Pancreas (tissue), 10 donors: ENCODE data around the gene ABCA4. TPM values are rescaled to one million over a fixed set of nuclear protein-coding genes. Genes with fewer than 3 reads are reported as not detected.

Source experiments
- ATAC-seq, 4 donors: fragments of 200-7000 bp; cut with Tn5 transposase; one replicate each; pipeline versions ENCODE4 v1.8.0 to v1.9.1; 2020; ENCODE audit warnings: mild to moderate bottlenecking in 4 of 4, moderate library complexity in 4 of 4
- DNase-seq, 6 donors: peaks; one replicate each; pipeline ENCODE4 v3.0.0-alpha.2; 2020
- FAIRE-seq: peaks from 2 replicates; lab custom pipeline; 2012; peaks lifted over from hg19 to GRCh38; lab: Jason Lieb, UNC
- H3K27ac ChIP-seq, 4 donors: fragments of 200-600 bp; sonication (generic); 1 replicate in 3 of 4; 2 replicates in 1 of 4; pipeline versions ENCODE4 v1.5.0 to v1.8.0; 2020
- H3K27me3 ChIP-seq, 4 donors: fragments of 200-600 bp; one replicate each; pipeline ENCODE4 v1.8.0; 2021
- H3K36me3 ChIP-seq, 3 donors: fragments of 200-600 bp; sonication (generic) in 1 of 3; one replicate each; pipeline versions ENCODE4 v1.5.0 to v1.8.0; 2020 to 2021
- H3K4me1 ChIP-seq, 3 donors: fragments of 200-600 bp; one replicate each; pipeline ENCODE4 v1.8.0; 2021
- H3K4me3 ChIP-seq, 4 donors: fragments of 200-600 bp; sonication (generic) in 2 of 4; one replicate each; pipeline versions ENCODE4 v1.5.0 to v1.8.0; 2020 to 2021
- H3K9me3 ChIP-seq, 4 donors: fragments of 200-600 bp; one replicate each; pipeline ENCODE4 v1.8.0; 2021
- CTCF ChIP-seq, 4 donors: fragments of 200-600 bp; sonication (generic) in 3 of 4; IDR thresholded peaks; one replicate each; pipeline versions ENCODE4 v1.5.0 to v1.8.0; 2021; ENCODE audit warnings: antibody characterized with exemption in 4 of 4
- WGBS, 2 donors: extraction: QIAGEN DNeasy Blood & Tissue Kit; methylation state at CpG; one replicate each; pipeline ENCODE4 v1.1.7; 2013; 5-methylcytosine and 5-hydroxymethylcytosine counted together
- intact Hi-C, 3 donors: fragments of 100-400 bp; cut with DNase I; formaldehyde crosslinking; loops; one replicate each; pipeline versions ENCODE4 v1.11.1 to v1.14.2; 2022
- polyA plus RNA-seq, 2 donors: library from polyadenylated mRNA; stranded (reverse); fragments of 200-250 nt; gene quantifications; one replicate each; pipeline ENCODE4 v1.2.3, GENCODE V29; 2013
- total RNA-seq, 6 donors: library from RNA; stranded (reverse); fragmentation: NEBNext Ultra II Directional in 4 of 6; extraction: Animal tissue kit (Norgen Biotek cat#: 25700) in 4 of 6; gene quantifications; one replicate each; pipeline versions ENCODE4 v1.2.1 to v1.2.4, GENCODE V29; 2021 to 2023
- donor health status: healthy with polysubstance abuse.
- donor health status: DM: no; HTN: no; CAD: no; lungs with moderate emphysema.
- donor health status: DM: no; HTN: no; CAD: no.
- donor health status: control.
- donor health status: control.
- donor health status: Bipolar disorder and iron deficiency.
- donor health status: DM: yes; HTN: yes; CAD: no.
- donor health status: DM: no; HTN: no; CAD: no.
- donor health status: DM: no; HTN: no; CAD: no.
- donor health status: DM: yes; HTN: yes; CAD: no.

Gene ABCA4
- total and polyA plus RNA-seq, 8 donors: 0.03 to 0.16 (median 0.14) TPM; not detected in 2

GRCh38 chr1:93976711-93977597, 144.0 kb downstream of the ABCA4 start:
- Histone ChIP-seq H3K27me3 (no peaks in the 10 kb centered on the region), H3K4me3 (no peak overlapping the region), H3K9me3 (no peaks in the 10 kb centered on the region), H3K27ac (no peak overlapping the region), H3K4me1 (peaks cover 6 to 12% (median 6%) of the 10 kb centered on the region in 3 donors), H3K36me3 (no peaks in the 10 kb centered on the region)
- FAIRE-seq (no peak), DNase-seq (no peak), ATAC-seq (no peak)
- intact Hi-C loops: no loop called here
- TF ChIP-seq CTCF (IDR thresholded peaks at IDR 0.05): no peak

- no peak for FAIRE-seq
Measured at GRCh38 chr1:93976291-93976690, 144.7 kb downstream of the ABCA4 start.

GRCh38 chr1:93972341-93972740, 148.6 kb downstream of the ABCA4 start:
- no peaks in the 10 kb centered on the region for H3K36me3 ChIP-seq
- intact Hi-C loops: no loop called here
- H3K9me3 ChIP-seq: no peaks in the 10 kb centered on the region
- TF ChIP-seq CTCF (IDR thresholded peaks at IDR 0.05): no peak
- H3K27me3 ChIP-seq: no peaks in the 10 kb centered on the region
- no peaks in the 10 kb centered on the region for H3K4me1 ChIP-seq
- FAIRE-seq (no peak), ATAC-seq (no peak), DNase-seq (no peak)
- H3K27ac ChIP-seq: no peak overlapping the region
- no peak overlapping the region for H3K4me3 ChIP-seq
- whole genome bisulfite sequencing, 2 donors: 68 to 84% methylated on average over 2 of the region's 2 CpGs

More at GRCh38 chr1:93976291-93976690, 144.7 kb downstream of the ABCA4 start:
- no peak for TF ChIP-seq CTCF (IDR thresholded peaks at IDR 0.05)
- intact Hi-C loops: no loop called here
- WGBS, 2 donors: 90 to 98% methylated on average over 2 of the region's 2 CpGs
- H3K4me1 ChIP-seq: peaks cover 6 to 12% (median 6%) of the 10 kb centered on the region in 3 donors
- no peak overlapping the region for H3K4me3 ChIP-seq
- H3K36me3 ChIP-seq: no peaks in the 10 kb centered on the region
- no peaks in the 10 kb centered on the region for H3K27me3 ChIP-seq
- H3K27ac ChIP-seq: no peak overlapping the region
- H3K9me3 ChIP-seq: no peaks in the 10 kb centered on the region
- no peak for ATAC-seq
- no peak for DNase-seq

- FAIRE-seq: no peak
- intact Hi-C loops: no loop called here
- no peaks in the 10 kb centered on the region for H3K27me3 ChIP-seq
Measured at GRCh38 chr1:93969887-93970286, 151.1 kb downstream of the ABCA4 start.

More at GRCh38 chr1:93969887-93970286, 151.1 kb downstream of the ABCA4 start:
- no peak overlapping the region for H3K4me3 ChIP-seq
- no peaks in the 10 kb centered on the region for H3K9me3 ChIP-seq
- H3K36me3 ChIP-seq: no peaks in the 10 kb centered on the region
- 80 to 83% methylated on average over 3 of the region's 3 CpGs for WGBS, 2 donors
- ATAC-seq: no peak
- no peak overlapping the region for H3K27ac ChIP-seq
- TF ChIP-seq CTCF (IDR thresholded peaks at IDR 0.05): no peak
- H3K4me1 ChIP-seq: no peaks in the 10 kb centered on the region
- no peak for DNase-seq
